Right lobe of liver (tissue), 4 donors: ENCODE data around the gene PNLIP.

ENCODE experiments used
- POLR2A ChIP-seq: fragments of 450-650 bp; IDR thresholded peaks from one replicate; pipeline ENCODE4 v1.6.1; 2017; ENCODE audit warnings: antibody characterized with exemption, mild to moderate bottlenecking
- TF ChIP-seq, protein P1 (sequence below), 4 donors: fragments of 200-600 bp in 3 of 4; fragments of 450-650 bp in 1 of 4; IDR thresholded peaks; one replicate each; pipeline versions ENCODE4 v1.5.1 to v1.8.0; 2016 to 2022; ENCODE audit warnings: antibody characterized with exemption in 4 of 4, mild to moderate bottlenecking in 2 of 4
- donor health status: DM: no; HTN: no; CAD: no.
- donor health status: DM: no; HTN: no; CAD: no.
- donor health status: DM: no; HTN: yes; CAD: no.

- TF ChIP-seq, protein P1, sequence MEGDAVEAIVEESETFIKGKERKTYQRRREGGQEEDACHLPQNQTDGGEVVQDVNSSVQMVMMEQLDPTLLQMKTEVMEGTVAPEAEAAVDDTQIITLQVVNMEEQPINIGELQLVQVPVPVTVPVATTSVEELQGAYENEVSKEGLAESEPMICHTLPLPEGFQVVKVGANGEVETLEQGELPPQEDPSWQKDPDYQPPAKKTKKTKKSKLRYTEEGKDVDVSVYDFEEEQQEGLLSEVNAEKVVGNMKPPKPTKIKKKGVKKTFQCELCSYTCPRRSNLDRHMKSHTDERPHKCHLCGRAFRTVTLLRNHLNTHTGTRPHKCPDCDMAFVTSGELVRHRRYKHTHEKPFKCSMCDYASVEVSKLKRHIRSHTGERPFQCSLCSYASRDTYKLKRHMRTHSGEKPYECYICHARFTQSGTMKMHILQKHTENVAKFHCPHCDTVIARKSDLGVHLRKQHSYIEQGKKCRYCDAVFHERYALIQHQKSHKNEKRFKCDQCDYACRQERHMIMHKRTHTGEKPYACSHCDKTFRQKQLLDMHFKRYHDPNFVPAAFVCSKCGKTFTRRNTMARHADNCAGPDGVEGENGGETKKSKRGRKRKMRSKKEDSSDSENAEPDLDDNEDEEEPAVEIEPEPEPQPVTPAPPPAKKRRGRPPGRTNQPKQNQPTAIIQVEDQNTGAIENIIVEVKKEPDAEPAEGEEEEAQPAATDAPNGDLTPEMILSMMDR (IDR thresholded peaks at IDR 0.05) = no peak
- no peak for TF ChIP-seq POLR2A
Measured at GRCh38 chr10:116608686-116609594, 63.2 kb downstream of the PNLIP start.
